Parathyroid adenoma (tissue), 2 donors: Measurements from ENCODE around the gene S100A13.
"Not testable (repeated sequence)": the region's sequence is repeated elsewhere in the genome, so short reads cannot be mapped to it uniquely, and the experiment has no call there.

ENCODE experiments used
- H2AFZ ChIP-seq: fragments of 300-600 bp; sonication (generic); one replicate; pipeline ENCODE4 v1.7.0; 2017; ENCODE audit warnings: antibody characterized with exemption, mild to moderate bottlenecking
- H3K27ac ChIP-seq: fragments of 300-600 bp; sonication (generic); one replicate; pipeline ENCODE4 v1.7.0; 2017
- H3K27me3 ChIP-seq: fragments of 300-600 bp; sonication (generic); one replicate; pipeline ENCODE4 v1.7.0; 2017; ENCODE audit warnings: low read length; ENCODE audit not compliant: control insufficient read depth, insufficient read depth
- H3K36me3 ChIP-seq: fragments of 300-600 bp; sonication (generic); one replicate; pipeline ENCODE4 v1.7.0; 2017; ENCODE audit warnings: low read length; ENCODE audit not compliant: control insufficient read depth, insufficient read depth
- H3K4me1 ChIP-seq: fragments of 300-600 bp; sonication (generic); one replicate; pipeline ENCODE4 v1.7.0; 2017; ENCODE audit warnings: control low read depth
- H3K4me2 ChIP-seq: fragments of 300-600 bp; sonication (generic); one replicate; pipeline ENCODE4 v1.7.0; 2017; ENCODE audit warnings: low read length
- H3K4me3 ChIP-seq: fragments of 300-600 bp; sonication (generic); one replicate; pipeline ENCODE4 v1.7.0; 2017; ENCODE audit warnings: low read depth, low read length
- H3K79me2 ChIP-seq: fragments of 300-600 bp; sonication (generic); one replicate; pipeline ENCODE4 v1.7.0; 2017; ENCODE audit warnings: control low read depth
- H3K9ac ChIP-seq: fragments of 300-600 bp; sonication (generic); one replicate; pipeline ENCODE4 v1.7.0; 2017; ENCODE audit warnings: mild to moderate bottlenecking
- H3K9me3 ChIP-seq: fragments of 300-600 bp; sonication (generic); one replicate; pipeline ENCODE4 v1.7.0; 2017; ENCODE audit warnings: low read length; ENCODE audit not compliant: control insufficient read depth
- CTCF ChIP-seq: fragments of 300-600 bp; sonication (generic); IDR thresholded peaks from one replicate; pipeline ENCODE4 v1.7.0; 2017; ENCODE audit warnings: antibody characterized with exemption, mild to moderate bottlenecking
- donor health status: primary hyperparathyroidism.

S100A13 gene

GRCh38 chr1:153670257-153670858 lies 43.1 kb upstream of the S100A13 start:
- no peak for TF ChIP-seq CTCF
- Histone ChIP-seq H3K79me2 (peaks cover 6% of the 10 kb centered on the region), H3K9me3 (no peaks in the 10 kb centered on the region), H3K4me2 (peak overlapping the region; percentile 98), H3K27ac (peak overlapping the region; percentile 53), H3K4me3 (peak overlapping the region; percentile 95), H3K27me3 (no peaks in the 10 kb centered on the region), H3K36me3 (no peaks in the 10 kb centered on the region), H2AFZ (peak overlapping the region; percentile 75), H3K9ac (no peak overlapping the region), H3K4me1 (peaks cover 3% of the 10 kb centered on the region)

GRCh38 chr1:153669606-153670005 lies 42.3 kb upstream of the S100A13 start:
- H3K36me3 ChIP-seq, result no peaks in the 10 kb centered on the region
- H3K4me3 ChIP-seq, result peak overlapping the region; percentile 95
- no peaks in the 10 kb centered on the region for H3K27me3 ChIP-seq
- H3K4me1 ChIP-seq, result peaks cover 3% of the 10 kb centered on the region
- no peak overlapping the region for H2AFZ ChIP-seq
- no peak overlapping the region for H3K27ac ChIP-seq
- H3K79me2 ChIP-seq, result peaks cover 6% of the 10 kb centered on the region
- peak overlapping the region; percentile 98 for H3K4me2 ChIP-seq
- H3K9ac ChIP-seq, result no peak overlapping the region
- TF ChIP-seq CTCF, result no peak
- no peaks in the 10 kb centered on the region for H3K9me3 ChIP-seq

GRCh38 chr1:153668672-153669071 lies 41.4 kb upstream of the S100A13 start:
- not testable (repeated sequence) for H3K36me3 ChIP-seq, H3K4me2 ChIP-seq, H3K9ac ChIP-seq, H3K9me3 ChIP-seq, H2AFZ ChIP-seq, H3K79me2 ChIP-seq, H3K27me3 ChIP-seq, H3K4me1 ChIP-seq, H3K27ac ChIP-seq, H3K4me3 ChIP-seq

GRCh38 chr1:153667439-153667838 lies 40.1 kb upstream of the S100A13 start:
- H3K36me3 ChIP-seq, result no peaks in the 10 kb centered on the region
- H3K9me3 ChIP-seq, result no peaks in the 10 kb centered on the region
- H3K4me3 ChIP-seq, result no peak overlapping the region
- H3K27me3 ChIP-seq, result no peaks in the 10 kb centered on the region
- H2AFZ ChIP-seq, result no peak overlapping the region
- peaks cover 3% of the 10 kb centered on the region for H3K4me1 ChIP-seq
- peaks cover 6% of the 10 kb centered on the region for H3K79me2 ChIP-seq
- no peak overlapping the region for H3K9ac ChIP-seq
- H3K4me2 ChIP-seq, result no peak overlapping the region
- H3K27ac ChIP-seq, result no peak overlapping the region
- no peak for TF ChIP-seq CTCF

- H3K79me2 ChIP-seq, result peaks cover 4% of the 10 kb centered on the region
- H2AFZ ChIP-seq, result no peak overlapping the region
- H3K9ac ChIP-seq, result no peak overlapping the region
- H3K4me3 ChIP-seq, result no peak overlapping the region
- H3K4me1 ChIP-seq, result no peaks in the 10 kb centered on the region
- H3K9me3 ChIP-seq, result no peaks in the 10 kb centered on the region
- H3K27me3 ChIP-seq, result no peaks in the 10 kb centered on the region
- no peaks in the 10 kb centered on the region for H3K36me3 ChIP-seq
- H3K27ac ChIP-seq, result no peak overlapping the region
- no peak overlapping the region for H3K4me2 ChIP-seq
- no peak for TF ChIP-seq CTCF
Observed at GRCh38 chr1:153663211-153663610, 35.9 kb upstream of the S100A13 start.
